GM12872 (cell line): ENCODE data around the gene PLD4.

Experiments
- CTCF ChIP-seq: IDR thresholded peaks from 3 replicates; pipeline ENCODE4 v1.5.1; 2011; ENCODE audit warnings: low read depth, mild to moderate bottlenecking, low read length, moderate library complexity; ENCODE audit not compliant: insufficient read depth

Gene PLD4

DNA sequence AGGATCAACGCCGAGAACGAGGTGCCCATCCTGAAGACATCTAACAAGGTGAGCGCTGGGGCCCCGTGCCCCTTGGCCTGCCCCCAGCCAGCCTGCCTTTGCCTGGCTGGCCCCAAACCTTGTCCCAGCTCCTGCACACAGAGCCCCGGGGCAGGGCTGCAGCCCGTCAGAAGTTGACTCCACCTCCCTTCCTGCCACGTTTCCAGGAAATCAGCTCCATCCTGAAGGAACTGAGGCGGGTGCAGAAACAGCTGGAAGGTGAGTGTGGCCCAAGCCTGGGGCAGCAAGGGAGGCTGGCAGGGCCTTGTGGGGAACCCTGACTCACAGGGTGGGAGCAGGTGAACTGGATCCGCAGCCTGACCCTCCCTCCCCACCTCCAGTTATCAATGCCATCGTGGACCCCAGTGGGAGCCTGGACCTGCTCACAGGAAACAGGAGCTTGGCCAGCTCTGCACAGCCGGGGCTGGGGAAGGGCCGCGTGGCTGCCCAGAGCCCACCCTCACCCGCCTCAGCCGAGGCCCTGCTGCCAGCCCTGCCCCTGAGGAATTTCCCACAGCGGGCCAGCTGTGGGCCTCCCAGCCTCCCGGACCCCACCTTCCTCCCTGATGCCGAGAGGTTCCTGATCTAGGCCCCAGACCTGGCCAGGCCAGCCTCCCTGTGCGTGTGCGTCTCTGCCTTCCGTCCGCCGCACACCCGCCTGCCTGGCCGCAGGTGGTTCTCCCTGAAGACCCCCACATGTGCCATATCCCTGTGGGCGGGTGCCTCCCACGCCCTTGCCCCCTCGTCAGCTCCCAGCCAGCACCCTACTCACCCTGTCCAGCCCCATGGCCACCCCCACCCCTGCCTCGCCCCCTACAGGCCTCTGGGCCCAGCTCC lies 30.1 kb upstream of the PLD4 start:
- no peak for TF ChIP-seq CTCF

DNA sequence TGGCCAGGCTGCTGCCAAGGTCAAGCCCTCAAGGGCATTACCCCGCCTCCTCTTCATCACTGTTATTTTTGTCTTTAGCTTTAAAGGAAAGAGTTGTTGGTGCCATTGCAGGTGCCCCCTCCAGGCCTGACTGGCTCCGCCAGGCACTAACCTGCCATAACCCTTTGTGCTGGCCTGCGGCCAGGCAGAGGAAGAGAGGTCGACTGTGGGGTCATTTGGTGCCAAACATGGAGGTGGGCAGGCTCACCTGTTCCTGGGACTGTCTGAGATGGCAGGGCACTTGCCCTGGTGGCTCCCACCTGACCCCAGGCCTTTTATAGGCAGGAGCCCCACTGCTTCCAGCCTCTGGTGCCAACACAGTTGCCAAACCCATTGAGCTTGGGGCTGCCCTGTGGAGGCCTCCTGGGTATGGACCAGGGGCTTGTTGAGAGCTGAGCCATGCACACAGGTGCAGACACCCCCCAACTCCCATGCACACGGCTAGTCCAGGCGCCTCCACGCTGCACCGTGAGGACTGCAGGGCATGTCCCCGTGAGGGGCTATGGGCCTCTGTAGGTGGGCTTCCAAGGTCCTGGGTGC lies 29.4 kb upstream of the PLD4 start:
- no peak for TF ChIP-seq CTCF

- TF ChIP-seq CTCF: no peak
These were observed 28.7 kb upstream of the PLD4 start for GRCh38 chr14:104895786-104896661.

- TF ChIP-seq CTCF: no peak
These were observed 27.1 kb upstream of the PLD4 start for GRCh38 chr14:104897330-104898194.

DNA sequence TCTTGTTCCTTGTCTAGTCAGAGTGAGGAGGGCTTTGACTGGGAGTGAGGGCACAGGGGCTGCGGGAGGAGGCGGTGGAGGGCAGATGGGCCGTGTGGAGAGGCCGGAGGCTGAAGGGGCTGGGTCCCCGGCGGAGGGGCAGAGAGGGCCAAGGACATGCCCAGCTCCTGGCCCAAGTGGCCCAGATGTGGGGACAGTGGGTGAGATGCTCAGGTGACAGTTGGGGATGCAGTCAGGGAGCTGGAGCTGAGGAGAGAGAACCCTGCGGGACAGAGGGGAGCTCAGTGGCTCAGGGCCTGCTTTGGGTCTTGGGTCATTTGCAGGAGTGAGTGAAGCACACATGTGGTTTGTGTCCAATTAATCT lies 26.5 kb upstream of the PLD4 start:
- no peak for TF ChIP-seq CTCF

DNA sequence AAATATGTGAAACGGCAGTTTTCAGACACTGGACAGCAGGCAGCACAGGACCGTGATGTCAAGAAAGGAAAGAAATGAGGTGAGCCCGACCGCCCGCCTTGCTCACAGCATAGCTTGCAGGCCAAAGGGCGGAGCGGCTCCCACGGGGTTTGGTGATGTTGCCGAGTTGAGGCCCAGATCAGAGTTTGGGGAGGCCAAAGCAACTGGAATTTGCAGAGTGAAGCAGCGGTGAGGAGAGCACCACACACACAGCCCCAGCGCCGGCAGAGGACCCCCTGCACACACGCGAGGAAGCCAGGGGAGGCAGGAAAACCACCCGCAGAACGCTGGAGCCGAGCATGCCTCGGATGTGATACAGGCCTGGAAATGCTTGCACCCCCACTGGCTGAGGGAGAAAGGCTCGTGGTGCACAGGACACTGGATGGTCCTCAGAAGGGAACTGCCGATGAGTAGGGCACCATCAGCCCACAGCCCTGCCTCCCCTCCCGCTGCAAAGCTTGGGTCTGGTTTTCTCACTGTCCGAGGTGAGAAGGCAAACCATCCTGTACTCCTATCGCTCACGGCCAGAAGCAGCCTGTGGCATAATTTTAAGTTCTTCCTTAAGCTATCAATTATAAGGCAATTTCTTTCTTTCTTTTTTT lies 25.7 kb upstream of the PLD4 start:
- TF ChIP-seq CTCF: no peak
